ENCODE results near the gene NELFCD.

NELFCD gene

GRCh38 chr20:58995461-58996225 lies 14.6 kb downstream of the NELFCD start:
- DNase-seq: no peak

DNA sequence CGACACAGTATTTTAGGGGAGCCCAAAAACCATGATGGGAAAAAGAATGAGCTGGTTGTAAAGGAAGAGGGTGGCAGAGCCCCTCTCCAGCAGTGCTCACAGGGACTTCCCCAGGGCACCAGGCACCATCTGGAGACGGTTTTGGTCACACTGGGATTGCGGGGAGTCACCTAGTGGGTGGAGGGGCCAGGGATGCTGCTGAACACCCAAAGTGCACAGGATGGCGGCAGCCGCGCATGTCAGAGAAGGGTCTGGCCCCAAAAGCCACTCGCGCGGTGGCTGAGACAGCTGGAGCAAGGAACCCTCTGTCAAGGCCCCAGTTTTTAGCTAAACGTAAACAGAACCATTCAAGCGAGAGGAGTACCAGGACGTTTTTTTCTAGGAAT lies 15.2 kb downstream of the NELFCD start:
- DNase-seq: no peak

- DNase-seq: no peak
These were observed 16.2 kb downstream of the NELFCD start for GRCh38 chr20:58997141-58997770.

- DNase-seq: no peak
These were observed 17.6 kb downstream of the NELFCD start for GRCh38 chr20:58998656-58999055.

DNA sequence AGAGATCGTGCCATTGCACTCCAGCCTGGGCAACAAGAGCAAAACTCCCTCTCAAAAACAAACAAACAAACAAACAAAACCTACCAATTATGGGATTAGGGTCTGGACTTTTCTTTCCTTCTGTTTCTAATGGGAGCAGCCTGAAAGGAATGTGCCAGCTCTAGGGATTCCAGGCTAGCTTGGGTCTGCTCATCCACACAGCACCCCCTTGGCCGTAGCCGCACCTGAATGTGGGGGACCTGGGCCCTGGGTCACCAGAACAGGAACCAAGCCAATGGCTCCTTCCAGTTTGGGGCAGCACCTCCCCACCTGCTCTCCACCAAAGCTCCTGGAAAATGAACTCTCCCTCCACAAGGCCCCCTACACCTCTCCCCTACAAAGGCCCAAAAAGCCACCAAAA lies 19.3 kb downstream of the NELFCD start:
- DNase-seq: no peak

DNA sequence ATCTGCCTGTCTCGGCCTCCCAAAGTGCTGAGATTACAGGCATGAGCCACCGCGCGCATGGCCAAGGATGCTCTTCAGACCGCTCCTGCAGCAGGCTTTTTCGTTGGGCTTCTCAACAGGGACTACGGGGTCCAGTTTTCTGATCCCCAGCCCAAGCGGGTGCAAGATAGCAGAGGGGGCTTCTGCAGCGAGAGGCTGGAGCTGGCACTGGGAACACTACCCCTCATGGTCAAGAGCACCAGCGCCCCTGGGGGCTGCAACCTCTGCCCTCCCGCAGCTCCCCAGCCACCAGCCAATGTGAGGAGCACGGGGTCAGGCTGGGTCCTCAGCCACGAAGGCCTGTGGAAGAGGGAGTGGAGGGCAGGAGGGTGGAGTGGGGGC lies 20.0 kb downstream of the NELFCD start:
- no peak for DNase-seq

- DNase-seq: no peak
These were observed 20.6 kb downstream of the NELFCD start for GRCh38 chr20:59001449-59002171.

DNA sequence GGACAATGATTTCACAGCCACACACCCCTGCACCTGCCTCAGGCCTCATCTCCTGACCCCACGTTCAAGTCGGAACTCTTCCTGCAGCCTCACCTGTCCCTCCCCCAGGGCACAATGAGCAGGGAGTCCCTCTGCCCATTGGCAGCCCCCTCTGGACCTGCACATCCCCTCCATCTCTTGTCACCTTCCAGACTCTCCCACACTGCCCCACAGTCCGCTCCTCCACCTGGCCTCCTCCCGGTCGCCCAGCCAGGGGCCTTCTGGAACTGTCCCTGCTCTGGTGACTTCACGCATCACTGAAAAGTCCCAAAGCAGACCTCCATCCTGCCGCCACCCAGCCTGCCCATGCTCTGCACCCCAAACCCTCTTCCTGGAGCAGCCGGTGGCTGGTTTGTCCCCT lies 21.3 kb downstream of the NELFCD start:
- DNase-seq: no peak

- DNase-seq: no peak
These were observed 21.9 kb downstream of the NELFCD start for GRCh38 chr20:59002874-59003399.

- no peak for DNase-seq
These were observed 22.9 kb downstream of the NELFCD start for GRCh38 chr20:59003836-59004492.

DNA sequence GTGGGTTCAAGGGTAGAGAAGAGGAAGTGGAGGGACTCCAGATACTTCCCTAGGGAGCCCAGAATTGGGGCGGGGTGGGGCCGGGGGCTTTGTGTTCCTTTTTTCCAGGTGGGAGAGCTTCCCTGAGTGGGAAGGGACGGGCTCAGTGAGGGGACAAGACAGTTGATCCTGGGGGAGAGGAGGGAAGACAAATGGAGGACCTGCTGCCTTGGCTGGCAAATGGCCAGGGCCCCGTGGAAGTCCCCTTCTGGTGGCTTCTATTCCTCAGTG lies 23.4 kb downstream of the NELFCD start:
- peak; percentile 63 for DNase-seq

GRCh38 chr20:59004763-59005522 lies 23.9 kb downstream of the NELFCD start:
- DNase-seq: peak; percentile 20

DNA sequence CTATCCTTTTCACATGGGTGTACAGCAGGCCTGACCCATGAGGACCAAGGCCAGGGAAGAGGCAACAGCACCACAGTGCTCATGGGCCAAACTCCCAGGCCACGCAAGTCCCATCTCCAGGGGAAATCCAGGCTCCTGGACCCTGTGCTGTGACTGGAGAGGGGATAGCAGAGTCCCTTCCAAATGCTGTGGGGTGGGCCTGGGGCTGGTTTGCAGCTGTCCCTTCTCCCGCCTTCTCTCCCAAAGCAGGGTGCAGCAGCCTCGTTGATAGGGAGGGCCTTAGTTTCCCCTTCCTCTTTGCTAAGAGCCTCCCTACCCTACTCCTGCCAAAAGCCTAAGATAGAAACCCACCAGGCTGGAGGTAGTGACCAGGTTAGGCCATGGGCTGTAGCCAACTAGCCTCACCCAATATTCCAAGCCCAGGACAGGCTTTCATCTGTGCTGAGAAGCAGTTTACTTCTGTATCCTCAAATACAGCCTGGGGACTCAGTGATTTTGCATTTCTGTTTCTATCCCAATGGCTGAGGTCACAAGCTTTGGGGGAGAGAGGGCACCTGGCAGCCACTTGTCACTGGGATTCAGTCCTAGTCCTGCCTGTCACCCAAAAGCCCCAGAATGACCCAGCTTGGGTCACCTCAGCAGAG lies 24.6 kb downstream of the NELFCD start:
- DNase-seq: no peak

GRCh38 chr20:59006167-59006863 lies 25.3 kb downstream of the NELFCD start:
- DNase-seq: no peak

GRCh38 chr20:59006864-59007664 lies 26.0 kb downstream of the NELFCD start, which contains the start of gene CTSZ:
Gene CTSZ, minus strand, starts transcription at chr20:59007254. Its CDS starts 126 bp downstream, at chr20:59007128.
- peak; percentile 55 for DNase-seq

GRCh38 chr20:59007665-59008511 lies 26.8 kb downstream of the NELFCD start:
- DNase-seq: no peak

GRCh38 chr20:59008715-59009336 lies 27.8 kb downstream of the NELFCD start:
- DNase-seq: no peak

DNA sequence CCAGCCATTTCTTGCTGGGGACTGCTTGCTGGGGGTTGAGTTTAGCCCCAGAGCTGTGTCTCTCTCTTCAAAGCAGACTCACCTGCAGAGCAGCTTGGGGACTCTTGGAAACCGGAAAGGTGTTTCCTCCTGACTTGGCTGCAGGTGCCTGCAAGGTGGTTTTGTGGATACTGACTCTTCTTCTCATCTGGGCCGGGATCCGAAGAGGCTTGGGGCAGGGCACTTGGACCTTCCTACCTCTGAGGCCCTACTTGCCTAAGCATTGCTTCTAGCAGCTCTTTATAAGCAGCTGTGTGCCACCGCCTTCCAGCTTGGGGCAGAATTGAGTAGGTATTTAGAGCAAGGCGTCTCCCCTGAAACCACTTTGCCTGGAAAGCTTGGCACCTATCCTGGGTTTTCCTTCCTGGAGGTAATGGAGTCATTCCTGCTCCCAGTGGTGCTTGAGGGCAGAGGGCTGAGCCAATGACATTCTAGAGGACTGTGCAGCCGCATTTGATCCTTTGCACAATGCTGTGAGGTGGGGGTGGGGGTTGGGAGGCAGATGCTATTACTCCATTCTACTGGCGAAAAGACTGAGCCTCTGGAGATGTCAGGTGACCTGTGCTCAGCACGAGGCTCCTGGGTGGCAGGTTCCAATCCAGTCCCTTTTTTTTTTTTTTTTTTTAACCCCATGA lies 29.4 kb downstream of the NELFCD start:
- no peak for DNase-seq

All from stimulated activated CD4-positive, alpha-beta T cell treated with anti-CD3 and anti-CD28 coated beads, Interleukin-4, amount 100 ng/mL, for 1 hour (primary cell).